Adrenal gland (tissue), 5 donors: ENCODE results near the gene VTN.
A peak's percentile ranks its signal among the peaks of the same experiment; 100 is the strongest.

Experiments
- POLR2A ChIP-seq, 2 donors: fragments of 450-650 bp; IDR thresholded peaks; one replicate each; pipeline ENCODE4 v1.6.1; 2017; ENCODE audit warnings: antibody characterized with exemption in 2 of 2, mild to moderate bottlenecking in 2 of 2, moderate library complexity in 1 of 2
- TF ChIP-seq, protein P1 (sequence below), 6 experiments: fragments of 450-650 bp in 4 of 6; fragments of 200-600 bp in 2 of 6; sonication (generic) in 1 of 6; IDR thresholded peaks; 1 replicate in 5 of 6; 2 replicates in 1 of 6; pipeline versions ENCODE4 v1.5.1 to v1.8.0; 2016 to 2021; ENCODE audit warnings: antibody characterized with exemption in 6 of 6, mild to moderate bottlenecking in 2 of 6, moderate library complexity in 1 of 6
- donor health status: DM: no; HTN: no; CAD: no.

DNA sequence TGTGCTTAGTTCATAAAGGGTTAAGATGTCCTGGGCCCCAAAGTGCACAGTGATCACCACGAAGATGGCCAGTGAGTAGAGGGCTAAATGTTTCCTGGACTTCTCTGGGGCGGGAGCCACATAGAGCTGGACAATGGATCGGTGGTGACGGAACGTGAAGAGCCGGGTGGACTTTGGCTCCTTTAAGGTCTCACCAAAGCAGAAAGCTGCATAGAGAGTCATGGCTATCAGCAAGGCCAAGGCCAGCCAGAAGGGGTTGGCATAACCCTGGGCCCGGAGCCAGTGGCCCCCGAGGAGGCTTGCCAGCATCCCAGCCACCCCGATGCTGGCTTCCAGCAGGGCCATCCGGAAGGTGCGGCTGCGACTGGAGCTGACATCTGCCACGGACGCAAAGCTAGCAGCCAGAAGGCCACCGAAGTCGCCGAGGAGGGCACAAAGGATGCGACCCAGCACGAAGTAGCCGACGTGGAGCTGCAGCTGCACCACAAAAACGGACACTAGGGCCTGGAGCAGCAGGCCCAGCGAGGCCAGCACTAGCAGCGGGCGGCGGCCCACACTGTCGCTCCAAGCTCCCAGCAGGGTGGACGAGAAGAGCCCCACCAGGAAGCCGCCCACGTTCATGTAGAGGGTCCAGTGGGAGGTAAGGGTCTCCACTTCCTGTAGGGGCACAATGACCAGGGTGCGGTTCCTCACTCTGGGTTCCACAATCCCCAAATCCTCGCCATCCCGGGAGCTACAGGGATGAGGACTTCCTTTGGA lies 34.9 kb upstream of the VTN start:
- TF ChIP-seq, protein P1, sequence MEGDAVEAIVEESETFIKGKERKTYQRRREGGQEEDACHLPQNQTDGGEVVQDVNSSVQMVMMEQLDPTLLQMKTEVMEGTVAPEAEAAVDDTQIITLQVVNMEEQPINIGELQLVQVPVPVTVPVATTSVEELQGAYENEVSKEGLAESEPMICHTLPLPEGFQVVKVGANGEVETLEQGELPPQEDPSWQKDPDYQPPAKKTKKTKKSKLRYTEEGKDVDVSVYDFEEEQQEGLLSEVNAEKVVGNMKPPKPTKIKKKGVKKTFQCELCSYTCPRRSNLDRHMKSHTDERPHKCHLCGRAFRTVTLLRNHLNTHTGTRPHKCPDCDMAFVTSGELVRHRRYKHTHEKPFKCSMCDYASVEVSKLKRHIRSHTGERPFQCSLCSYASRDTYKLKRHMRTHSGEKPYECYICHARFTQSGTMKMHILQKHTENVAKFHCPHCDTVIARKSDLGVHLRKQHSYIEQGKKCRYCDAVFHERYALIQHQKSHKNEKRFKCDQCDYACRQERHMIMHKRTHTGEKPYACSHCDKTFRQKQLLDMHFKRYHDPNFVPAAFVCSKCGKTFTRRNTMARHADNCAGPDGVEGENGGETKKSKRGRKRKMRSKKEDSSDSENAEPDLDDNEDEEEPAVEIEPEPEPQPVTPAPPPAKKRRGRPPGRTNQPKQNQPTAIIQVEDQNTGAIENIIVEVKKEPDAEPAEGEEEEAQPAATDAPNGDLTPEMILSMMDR (IDR thresholded peaks at IDR 0.05), result peak in 2 of 6 experiments; percentile 5 to 13
- TF ChIP-seq POLR2A (IDR thresholded peaks at IDR 0.05), result peak in 1 of 2 donors; percentile 42
